Pancreas (tissue), 10 donors: Measurements from ENCODE around the gene MRPL44. TPM values are rescaled to one million over a fixed set of nuclear protein-coding genes. Genes with fewer than 3 reads are reported as not detected.

Experiments
- ATAC-seq, 4 donors: fragments of 200-7000 bp; cut with Tn5 transposase; one replicate each; pipeline versions ENCODE4 v1.8.0 to v1.9.1; 2020; ENCODE audit warnings: mild to moderate bottlenecking in 4 of 4, moderate library complexity in 4 of 4
- DNase-seq, 6 donors: peaks; one replicate each; pipeline ENCODE4 v3.0.0-alpha.2; 2020
- FAIRE-seq: peaks from 2 replicates; lab custom pipeline; 2012; peaks lifted over from hg19 to GRCh38; lab: Jason Lieb, UNC
- H3K27ac ChIP-seq, 4 donors: fragments of 200-600 bp; sonication (generic); 1 replicate in 3 of 4; 2 replicates in 1 of 4; pipeline versions ENCODE4 v1.5.0 to v1.8.0; 2020
- H3K27me3 ChIP-seq, 4 donors: fragments of 200-600 bp; one replicate each; pipeline ENCODE4 v1.8.0; 2021
- H3K36me3 ChIP-seq, 3 donors: fragments of 200-600 bp; sonication (generic) in 1 of 3; one replicate each; pipeline versions ENCODE4 v1.5.0 to v1.8.0; 2020 to 2021
- H3K4me1 ChIP-seq, 3 donors: fragments of 200-600 bp; one replicate each; pipeline ENCODE4 v1.8.0; 2021
- H3K4me3 ChIP-seq, 4 donors: fragments of 200-600 bp; sonication (generic) in 2 of 4; one replicate each; pipeline versions ENCODE4 v1.5.0 to v1.8.0; 2020 to 2021
- H3K9me3 ChIP-seq, 4 donors: fragments of 200-600 bp; one replicate each; pipeline ENCODE4 v1.8.0; 2021
- WGBS, 2 donors: extraction: QIAGEN DNeasy Blood & Tissue Kit; methylation state at CpG; one replicate each; pipeline ENCODE4 v1.1.7; 2013; 5-methylcytosine and 5-hydroxymethylcytosine counted together
- intact Hi-C, 3 donors: fragments of 100-400 bp; cut with DNase I; formaldehyde crosslinking; loops; one replicate each; pipeline versions ENCODE4 v1.11.1 to v1.14.2; 2022
- polyA plus RNA-seq, 2 donors: library from polyadenylated mRNA; stranded (reverse); fragments of 200-250 nt; gene quantifications; one replicate each; pipeline ENCODE4 v1.2.3, GENCODE V29; 2013
- total RNA-seq, 6 donors: library from RNA; stranded (reverse); fragmentation: NEBNext Ultra II Directional in 4 of 6; extraction: Animal tissue kit (Norgen Biotek cat#: 25700) in 4 of 6; gene quantifications; one replicate each; pipeline versions ENCODE4 v1.2.1 to v1.2.4, GENCODE V29; 2021 to 2023
- TF ChIP-seq, protein P1 (sequence below), 4 donors: fragments of 200-600 bp; sonication (generic) in 3 of 4; IDR thresholded peaks; one replicate each; pipeline versions ENCODE4 v1.5.0 to v1.8.0; 2021; ENCODE audit warnings: antibody characterized with exemption in 4 of 4
- donor health status: healthy with polysubstance abuse.
- donor health status: DM: no; HTN: no; CAD: no; lungs with moderate emphysema.
- donor health status: DM: no; HTN: no; CAD: no.
- donor health status: control.
- donor health status: control.
- donor health status: Bipolar disorder and iron deficiency.
- donor health status: DM: yes; HTN: yes; CAD: no.
- donor health status: DM: no; HTN: no; CAD: no.
- donor health status: DM: no; HTN: no; CAD: no.
- donor health status: DM: yes; HTN: yes; CAD: no.

Gene MRPL44
- total and polyA plus RNA-seq, 8 donors = 5.9 to 12.7 (median 9.6) TPM

DNA sequence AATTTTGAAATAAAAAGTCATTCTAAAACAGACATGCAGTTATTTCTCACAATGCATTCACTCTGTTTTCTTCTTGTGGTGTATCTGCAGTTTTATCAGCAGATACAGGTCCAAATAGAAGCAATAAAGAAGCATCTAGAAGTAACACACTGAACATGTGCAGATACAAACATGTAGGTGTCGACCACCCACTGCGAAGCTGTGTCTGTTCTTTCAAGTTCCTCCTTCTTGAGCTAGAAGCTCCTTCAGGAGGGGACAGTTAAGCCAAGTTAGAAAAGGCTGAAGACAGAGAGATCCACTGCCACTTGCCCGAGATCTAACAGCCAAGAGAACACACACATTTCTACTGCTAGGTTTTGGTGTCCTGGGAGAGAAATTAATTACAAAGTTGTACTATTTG, 42.2 kb upstream of the MRPL44 start:
- TF ChIP-seq, protein P1, sequence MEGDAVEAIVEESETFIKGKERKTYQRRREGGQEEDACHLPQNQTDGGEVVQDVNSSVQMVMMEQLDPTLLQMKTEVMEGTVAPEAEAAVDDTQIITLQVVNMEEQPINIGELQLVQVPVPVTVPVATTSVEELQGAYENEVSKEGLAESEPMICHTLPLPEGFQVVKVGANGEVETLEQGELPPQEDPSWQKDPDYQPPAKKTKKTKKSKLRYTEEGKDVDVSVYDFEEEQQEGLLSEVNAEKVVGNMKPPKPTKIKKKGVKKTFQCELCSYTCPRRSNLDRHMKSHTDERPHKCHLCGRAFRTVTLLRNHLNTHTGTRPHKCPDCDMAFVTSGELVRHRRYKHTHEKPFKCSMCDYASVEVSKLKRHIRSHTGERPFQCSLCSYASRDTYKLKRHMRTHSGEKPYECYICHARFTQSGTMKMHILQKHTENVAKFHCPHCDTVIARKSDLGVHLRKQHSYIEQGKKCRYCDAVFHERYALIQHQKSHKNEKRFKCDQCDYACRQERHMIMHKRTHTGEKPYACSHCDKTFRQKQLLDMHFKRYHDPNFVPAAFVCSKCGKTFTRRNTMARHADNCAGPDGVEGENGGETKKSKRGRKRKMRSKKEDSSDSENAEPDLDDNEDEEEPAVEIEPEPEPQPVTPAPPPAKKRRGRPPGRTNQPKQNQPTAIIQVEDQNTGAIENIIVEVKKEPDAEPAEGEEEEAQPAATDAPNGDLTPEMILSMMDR (IDR thresholded peaks at IDR 0.05) = no peak
- WGBS, 2 donors = 95 to 99% methylated on average over 3 of the region's 3 CpGs
- ATAC-seq = no peak
- Histone ChIP-seq H3K4me1 (peaks cover 0 to 4% (median 0%) of the 10 kb centered on the region in 3 donors), H3K27me3 (no peaks in the 10 kb centered on the region), H3K36me3 (peaks cover 0 to 4% (median 0%) of the 10 kb centered on the region in 3 donors), H3K27ac (no peak overlapping the region), H3K4me3 (no peak overlapping the region), H3K9me3 (no peaks in the 10 kb centered on the region)
- no peak for DNase-seq
- FAIRE-seq = no peak
- intact Hi-C loops = no loop called here

DNA sequence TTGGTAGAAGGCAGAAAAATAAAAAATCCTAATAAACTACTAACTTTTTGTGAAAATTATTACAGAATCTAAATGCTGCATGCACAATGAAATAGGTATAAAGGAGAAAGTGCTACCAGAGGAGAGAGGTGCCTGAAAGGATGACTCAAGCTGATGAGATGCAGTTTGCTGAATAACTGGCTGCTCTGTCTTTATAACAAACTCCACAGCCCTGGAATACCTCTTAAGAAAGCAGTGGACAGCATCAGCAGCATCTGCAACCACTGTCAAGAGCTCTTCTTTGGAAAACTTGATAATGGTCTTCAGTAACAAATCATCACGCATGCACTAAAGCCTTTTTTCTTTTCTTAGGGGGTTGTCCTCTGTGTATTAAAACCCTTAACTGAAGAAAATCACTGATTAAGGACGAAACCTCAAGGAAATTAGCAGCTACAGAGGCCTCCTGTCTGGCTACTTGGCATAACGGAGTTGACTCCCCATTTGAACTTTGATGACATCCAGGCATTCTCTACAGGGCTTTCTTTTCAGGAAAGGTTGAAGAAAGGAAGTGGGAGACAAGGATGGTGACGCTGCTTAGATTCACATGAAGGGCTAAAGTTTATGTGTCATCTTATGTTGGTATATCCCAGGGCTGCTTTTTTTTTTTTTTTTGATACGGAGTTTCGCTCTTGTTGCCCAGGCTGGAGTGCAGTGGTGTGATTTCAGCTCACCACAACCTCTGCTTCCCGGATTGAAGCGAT, 40.9 kb upstream of the MRPL44 start:
- intact Hi-C loops = no loop called here
- WGBS, 2 donors = 94 to 96% methylated on average over 8 of the region's 8 CpGs
- TF ChIP-seq, protein P1 (IDR thresholded peaks at IDR 0.05) = no peak
- FAIRE-seq (no peak), DNase-seq (no peak), ATAC-seq (no peak)
- no peaks in the 10 kb centered on the region for H3K4me1 ChIP-seq
- no peaks in the 10 kb centered on the region for H3K27me3 ChIP-seq
- peaks cover 0 to 4% (median 0%) of the 10 kb centered on the region in 3 donors for H3K36me3 ChIP-seq
- H3K27ac ChIP-seq = no peak overlapping the region
- H3K4me3 ChIP-seq = no peak overlapping the region
- H3K9me3 ChIP-seq = no peaks in the 10 kb centered on the region

DNA sequence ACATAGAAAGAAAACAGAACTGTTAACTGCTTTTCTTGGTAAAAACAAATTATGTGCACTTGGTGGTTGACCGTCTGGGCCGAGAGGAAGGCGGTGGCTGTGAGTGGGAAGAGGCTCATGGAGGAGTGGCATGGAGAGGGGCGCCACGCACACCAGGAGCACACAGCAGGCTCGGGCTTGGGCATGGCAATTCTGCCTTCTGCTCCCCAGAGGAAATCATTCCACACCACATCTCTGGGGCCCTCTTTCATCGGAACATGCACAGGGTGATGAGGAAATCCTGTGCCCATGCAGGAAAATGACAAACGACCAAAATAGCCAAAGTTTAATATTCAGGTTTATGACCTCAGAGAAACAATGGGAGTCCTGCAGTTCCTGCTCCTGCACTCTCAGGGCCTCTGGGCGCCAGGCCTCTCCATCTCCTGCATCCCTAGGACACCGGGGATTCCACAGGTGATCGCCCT, 38.6 kb upstream of the MRPL44 start:
- no peak for FAIRE-seq
- no peak overlapping the region for H3K4me3 ChIP-seq
- H3K27me3 ChIP-seq = no peaks in the 10 kb centered on the region
- TF ChIP-seq, protein P1 (IDR thresholded peaks at IDR 0.05) = no peak
- 84 to 86% methylated on average over 11 of the region's 11 CpGs for WGBS, 2 donors
- DNase-seq = no peak
- H3K36me3 ChIP-seq = peaks cover 0 to 4% (median 0%) of the 10 kb centered on the region in 3 donors
- intact Hi-C loops = no loop called here
- H3K9me3 ChIP-seq = no peaks in the 10 kb centered on the region
- ATAC-seq = no peak
- no peak overlapping the region for H3K27ac ChIP-seq
- H3K4me1 ChIP-seq = peaks cover 0 to 5% (median 0%) of the 10 kb centered on the region in 3 donors

DNA sequence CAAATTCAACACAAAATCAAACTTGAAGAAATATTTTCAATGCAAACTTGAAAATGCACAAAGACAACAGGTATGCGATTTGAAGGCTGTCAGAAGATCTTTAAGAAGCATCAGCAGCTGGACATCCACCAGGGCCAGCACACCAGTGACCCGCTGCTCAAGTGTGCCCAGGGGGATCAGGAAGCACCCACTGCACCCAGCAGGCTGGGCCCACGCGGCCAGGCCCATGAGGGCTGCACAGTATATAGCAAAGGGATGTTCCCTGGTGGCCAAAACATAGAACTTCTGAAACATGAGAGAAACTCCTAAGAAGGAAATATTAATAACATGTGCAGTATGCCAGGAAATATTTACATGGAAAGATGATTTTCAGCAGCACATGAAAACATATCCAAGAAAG, 37.2 kb upstream of the MRPL44 start:
- no peak for DNase-seq
- FAIRE-seq = no peak
- WGBS, 2 donors = 95 to 97% methylated on average over 4 of the region's 4 CpGs

More for the DNA sequence above, 37.2 kb upstream of the MRPL44 start:
- Histone ChIP-seq H3K4me3 (no peak overlapping the region), H3K9me3 (no peaks in the 10 kb centered on the region), H3K36me3 (peaks cover 0 to 4% (median 0%) of the 10 kb centered on the region in 3 donors), H3K27ac (no peak overlapping the region), H3K27me3 (no peaks in the 10 kb centered on the region), H3K4me1 (peaks cover 0 to 5% (median 0%) of the 10 kb centered on the region in 3 donors)
- intact Hi-C loops = no loop called here
- TF ChIP-seq, protein P1 (IDR thresholded peaks at IDR 0.05) = no peak
- no peak for ATAC-seq
